ENCODE data around the gene GBP4.
A peak's percentile ranks its signal among the peaks of the same experiment; 100 is the strongest.
"Not testable (repeated sequence)": the region's sequence is repeated elsewhere in the genome, so short reads cannot be mapped to it uniquely, and the experiment has no call there.

The GBP4 gene

GRCh38 chr1:89198491-89199072, at the start of gene GBP4:
GBP4 (minus strand) TSS chr1:89198942; CDS start chr1:89198834, 108 bp downstream.
- no peak for TF ChIP-seq CTCF (conservative IDR thresholded peaks at IDR 0.05; ENCODE audit: low read depth, low read length)
- no peak for DNase-seq (ENCODE audit: low read depth)

DNA sequence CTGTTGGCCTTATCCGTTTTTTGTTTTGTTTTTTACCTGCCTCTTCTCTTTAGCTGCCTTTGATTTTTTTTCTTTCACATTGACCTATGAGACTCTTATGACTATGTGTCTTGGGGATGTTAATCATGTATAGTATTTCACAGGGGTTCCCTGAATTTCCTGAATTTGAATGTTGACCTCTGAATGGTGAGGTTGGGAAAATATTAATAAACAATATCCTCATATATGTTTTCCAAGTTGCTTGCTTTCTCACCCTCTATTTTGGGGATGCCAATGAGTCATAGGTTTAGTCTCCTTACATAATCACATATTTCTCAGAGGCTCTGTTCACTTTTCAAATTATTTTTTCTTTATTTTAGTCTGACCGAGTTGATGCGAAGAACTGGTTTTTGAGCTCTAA, 44.3 kb upstream of the GBP4 start:
- DNase-seq (ENCODE audit: low read depth), result no peak
- no peak overlapping the region for H3K4me3 ChIP-seq (ENCODE audit: low read length)
- no peak for TF ChIP-seq CTCF (conservative IDR thresholded peaks at IDR 0.05; ENCODE audit: low read depth, low read length)

More at GRCh38 chr1:89198491-89199072, at the start of gene GBP4:
- peak within 1 kb of the TSS; percentile 9 for H3K4me3 ChIP-seq (ENCODE audit: low read length)

DNA sequence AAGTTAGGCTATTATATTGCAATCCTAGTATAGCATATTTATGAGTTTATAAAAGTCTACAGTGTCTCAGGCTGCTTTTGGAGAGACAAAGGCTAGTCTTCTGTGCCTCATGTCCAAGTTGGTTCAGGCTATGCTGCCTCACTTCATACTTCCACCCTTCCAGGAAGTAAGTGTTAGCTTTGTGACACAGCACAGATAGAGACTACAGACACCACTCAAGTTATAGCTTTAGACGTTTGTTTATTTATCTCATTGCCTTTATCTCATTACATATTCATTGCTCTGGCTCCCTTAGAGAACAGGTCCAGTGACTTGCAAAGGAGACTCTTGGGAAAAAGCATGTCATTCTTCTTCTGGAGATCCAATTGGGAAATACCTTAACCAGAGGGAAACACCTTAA, 22.6 kb upstream of the GBP4 start:
- no peak for TF ChIP-seq CTCF (conservative IDR thresholded peaks at IDR 0.05; ENCODE audit: low read depth, low read length)
- DNase-seq (ENCODE audit: low read depth), result no peak
- H3K4me3 ChIP-seq (ENCODE audit: low read length), result no peak overlapping the region

DNA sequence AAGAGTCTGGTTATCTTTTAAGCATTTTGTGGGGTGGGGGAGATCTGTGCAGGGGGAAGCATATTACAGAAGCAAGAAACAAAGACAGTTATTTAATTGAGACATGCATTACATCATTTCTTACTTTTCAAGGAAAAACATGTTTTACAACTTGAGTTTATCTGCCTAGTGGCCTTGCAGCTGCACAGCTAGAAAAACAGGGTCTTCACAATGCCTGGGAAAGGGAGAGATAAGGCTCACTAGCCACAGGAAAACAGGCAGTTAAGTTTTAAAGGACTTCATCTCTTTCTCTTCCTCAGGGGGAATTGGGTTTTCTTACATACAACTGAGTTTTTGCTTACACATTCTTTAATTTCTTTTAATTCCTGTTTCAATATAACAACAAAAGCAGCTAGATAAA, 21.1 kb upstream of the GBP4 start:
- not testable (repeated sequence) for H3K4me3 ChIP-seq (ENCODE audit: low read length); DNase-seq (ENCODE audit: low read depth)

- H3K4me3 ChIP-seq (ENCODE audit: low read length); DNase-seq (ENCODE audit: low read depth): not testable (repeated sequence)
These were observed 20.2 kb upstream of the GBP4 start for GRCh38 chr1:89218941-89219340.

DNA sequence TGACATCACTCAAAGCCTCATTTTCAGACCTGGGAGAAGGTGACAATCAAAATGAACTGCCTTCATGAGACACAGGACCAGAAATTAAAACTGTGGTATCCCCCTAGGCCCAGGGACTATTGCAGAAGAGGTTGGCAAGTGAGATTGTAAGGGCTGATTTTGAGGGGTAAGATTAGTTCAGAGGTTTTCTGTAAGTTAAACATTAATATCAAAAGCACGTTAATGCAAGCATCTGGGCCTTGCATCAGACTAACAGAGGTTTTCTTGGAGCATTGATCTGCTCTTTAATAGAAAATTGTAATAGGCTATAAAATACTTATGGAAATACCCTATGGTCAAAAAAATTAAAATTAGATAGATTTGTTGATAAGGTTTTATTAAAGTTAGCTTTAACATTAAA, 14.6 kb upstream of the GBP4 start:
- no peak for TF ChIP-seq CTCF (conservative IDR thresholded peaks at IDR 0.05; ENCODE audit: low read depth, low read length)
- no peak for DNase-seq (ENCODE audit: low read depth)
- H3K4me3 ChIP-seq (ENCODE audit: low read length), result no peak overlapping the region

- no peak overlapping the region for H3K4me3 ChIP-seq (ENCODE audit: low read length)
- no peak for DNase-seq (ENCODE audit: low read depth)
- no peak for TF ChIP-seq CTCF (conservative IDR thresholded peaks at IDR 0.05; ENCODE audit: low read depth, low read length)
These were observed 12.4 kb upstream of the GBP4 start for GRCh38 chr1:89211035-89211634.

- H3K4me3 ChIP-seq (ENCODE audit: low read length), result no peak overlapping the region
- TF ChIP-seq CTCF (conservative IDR thresholded peaks at IDR 0.05; ENCODE audit: low read depth, low read length), result no peak
- no peak for DNase-seq (ENCODE audit: low read depth)
These were observed 7.6 kb upstream of the GBP4 start for GRCh38 chr1:89206373-89206772.

Data from retinal pigment epithelial cell (primary cell).